ENCODE data around the gene CD28. TPM values are rescaled to one million over a fixed set of nuclear protein-coding genes. Genes with fewer than 3 reads are reported as not detected.

CD28 gene
- total and polyA plus RNA-seq, 2 donors (not counting 1 experiment from before 2014, with no cell fraction given), result 0.03 TPM; not detected in 1

GRCh38 chr2:203756161-203756560, 49.7 kb downstream of the CD28 start:
- no peaks in the 10 kb centered on the region for H3K79me2 ChIP-seq (ENCODE audit: control insufficient read depth, insufficient read depth, low read length)
- H4K20me1 ChIP-seq (ENCODE audit: control insufficient read depth, extremely low read depth, insufficient read depth, low read length), result no peaks in the 10 kb centered on the region

GRCh38 chr2:203758841-203759689, 52.6 kb downstream of the CD28 start:
- H2AFZ ChIP-seq (ENCODE audit: low read length), result no peak overlapping the region
- DNase-seq (ENCODE audit: low read depth in 2 of 2), result peak; percentile 56 to 84
- TF ChIP-seq EZH2 (IDR thresholded peaks at IDR 0.05; ENCODE audit: low read length, missing control alignments) (no peak), CTCF (conservative IDR thresholded peaks at IDR 0.05 in 1 of 2, IDR thresholded peaks at IDR 0.05 in 1 of 2; ENCODE audit: low read depth in 1 of 2, low read length in 2 of 2) (no peak)
- H3K4me2 ChIP-seq (ENCODE audit: extremely low read depth, insufficient read depth, low read length), result peak overlapping the region; percentile 18
- H3K9me3 ChIP-seq (ENCODE audit: control insufficient read depth, insufficient read depth, low read depth, low read length), result no peaks in the 10 kb centered on the region
- no peaks in the 10 kb centered on the region for H3K27me3 ChIP-seq (ENCODE audit: control insufficient read depth, insufficient read depth, low read length)
- H4K20me1 ChIP-seq (ENCODE audit: control insufficient read depth, extremely low read depth, insufficient read depth, low read length), result no peaks in the 10 kb centered on the region
- H3K9ac ChIP-seq (ENCODE audit: insufficient read depth, low read length), result no peak overlapping the region
- H3K79me2 ChIP-seq (ENCODE audit: control insufficient read depth, insufficient read depth, low read length), result no peaks in the 10 kb centered on the region
- peaks cover 11% of the 10 kb centered on the region for H3K4me1 ChIP-seq (ENCODE audit: control insufficient read depth, extremely low read depth, insufficient read depth, low read length)
- H3K4me3 ChIP-seq (replicated peaks in 1 of 4; ENCODE audit: control extremely low read depth in 1 of 4, insufficient read depth in 1 of 4, low read depth in 3 of 4, low read length in 4 of 4), result no peak overlapping the region
- H3K27ac ChIP-seq (ENCODE audit: insufficient read depth, low read length), result peak overlapping the region; percentile 40
- no peaks in the 10 kb centered on the region for H3K36me3 ChIP-seq (ENCODE audit: control insufficient read depth, insufficient read depth, low read length)

More at GRCh38 chr2:203756161-203756560, 49.7 kb downstream of the CD28 start:
- Histone ChIP-seq H3K4me3 (replicated peaks in 1 of 4; ENCODE audit: control extremely low read depth in 1 of 4, insufficient read depth in 1 of 4, low read depth in 3 of 4, low read length in 4 of 4) (no peak overlapping the region), H2AFZ (ENCODE audit: low read length) (no peak overlapping the region), H3K27ac (ENCODE audit: insufficient read depth, low read length) (no peak overlapping the region), H3K9ac (ENCODE audit: insufficient read depth, low read length) (no peak overlapping the region), H3K4me2 (ENCODE audit: extremely low read depth, insufficient read depth, low read length) (no peak overlapping the region), H3K36me3 (ENCODE audit: control insufficient read depth, insufficient read depth, low read length) (no peaks in the 10 kb centered on the region), H3K9me3 (ENCODE audit: control insufficient read depth, insufficient read depth, low read depth, low read length) (no peaks in the 10 kb centered on the region), H3K27me3 (ENCODE audit: control insufficient read depth, insufficient read depth, low read length) (no peaks in the 10 kb centered on the region), H3K4me1 (ENCODE audit: control insufficient read depth, extremely low read depth, insufficient read depth, low read length) (peaks cover 11% of the 10 kb centered on the region)
- TF ChIP-seq CTCF (conservative IDR thresholded peaks at IDR 0.05 in 1 of 2, IDR thresholded peaks at IDR 0.05 in 1 of 2; ENCODE audit: low read depth in 1 of 2, low read length in 2 of 2) (no peak), EZH2 (IDR thresholded peaks at IDR 0.05; ENCODE audit: low read length, missing control alignments) (no peak)
- no peak for DNase-seq (ENCODE audit: low read depth in 2 of 2)

- no peak overlapping the region for H3K4me3 ChIP-seq (replicated peaks in 1 of 4; ENCODE audit: control extremely low read depth in 1 of 4, insufficient read depth in 1 of 4, low read depth in 3 of 4, low read length in 4 of 4)
- H2AFZ ChIP-seq (ENCODE audit: low read length), result no peak overlapping the region
- peaks cover 11% of the 10 kb centered on the region for H3K4me1 ChIP-seq (ENCODE audit: control insufficient read depth, extremely low read depth, insufficient read depth, low read length)
- no peaks in the 10 kb centered on the region for H3K9me3 ChIP-seq (ENCODE audit: control insufficient read depth, insufficient read depth, low read depth, low read length)
- peak overlapping the region; percentile 40 for H3K27ac ChIP-seq (ENCODE audit: insufficient read depth, low read length)
- no peaks in the 10 kb centered on the region for H3K27me3 ChIP-seq (ENCODE audit: control insufficient read depth, insufficient read depth, low read length)
- no peaks in the 10 kb centered on the region for H4K20me1 ChIP-seq (ENCODE audit: control insufficient read depth, extremely low read depth, insufficient read depth, low read length)
- TF ChIP-seq CTCF (conservative IDR thresholded peaks at IDR 0.05 in 1 of 2, IDR thresholded peaks at IDR 0.05 in 1 of 2; ENCODE audit: low read depth in 1 of 2, low read length in 2 of 2), result no peak
- no peak for TF ChIP-seq EZH2 (IDR thresholded peaks at IDR 0.05; ENCODE audit: low read length, missing control alignments)
- peak overlapping the region; percentile 23 for H3K4me2 ChIP-seq (ENCODE audit: extremely low read depth, insufficient read depth, low read length)
- H3K79me2 ChIP-seq (ENCODE audit: control insufficient read depth, insufficient read depth, low read length), result no peaks in the 10 kb centered on the region
- DNase-seq (ENCODE audit: low read depth in 2 of 2), result peak; percentile 45 to 95
- H3K36me3 ChIP-seq (ENCODE audit: control insufficient read depth, insufficient read depth, low read length), result no peaks in the 10 kb centered on the region
- no peak overlapping the region for H3K9ac ChIP-seq (ENCODE audit: insufficient read depth, low read length)
Observed at GRCh38 chr2:203759690-203760365, 53.4 kb downstream of the CD28 start.
